Stimulated activated CD4-positive, alpha-beta T cell treated with anti-CD3 and anti-CD28 coated beads, TNF-alpha, amount 100 ng/mL, for 48 hours (primary cell): ENCODE data around the gene SLC5A10.

Experiments
- DNase-seq, 3 donors: peaks; one replicate each; pipeline ENCODE4 v3.0.0-alpha.2; 2020; ENCODE audit warnings: low read depth in 3 of 3

SLC5A10 gene

GRCh38 chr17:18964550-18964949, 12.6 kb downstream of the SLC5A10 start:
- DNase-seq = no peak

- no peak for DNase-seq
Measured at GRCh38 chr17:18965530-18966236, 13.7 kb downstream of the SLC5A10 start.

GRCh38 chr17:18966831-18967624, 15.1 kb downstream of the SLC5A10 start:
- no peak for DNase-seq

- DNase-seq = no peak
Measured at GRCh38 chr17:18967916-18968315, 16.0 kb downstream of the SLC5A10 start.

- no peak for DNase-seq
Measured at GRCh38 chr17:18968345-18968744, 16.4 kb downstream of the SLC5A10 start.

DNA sequence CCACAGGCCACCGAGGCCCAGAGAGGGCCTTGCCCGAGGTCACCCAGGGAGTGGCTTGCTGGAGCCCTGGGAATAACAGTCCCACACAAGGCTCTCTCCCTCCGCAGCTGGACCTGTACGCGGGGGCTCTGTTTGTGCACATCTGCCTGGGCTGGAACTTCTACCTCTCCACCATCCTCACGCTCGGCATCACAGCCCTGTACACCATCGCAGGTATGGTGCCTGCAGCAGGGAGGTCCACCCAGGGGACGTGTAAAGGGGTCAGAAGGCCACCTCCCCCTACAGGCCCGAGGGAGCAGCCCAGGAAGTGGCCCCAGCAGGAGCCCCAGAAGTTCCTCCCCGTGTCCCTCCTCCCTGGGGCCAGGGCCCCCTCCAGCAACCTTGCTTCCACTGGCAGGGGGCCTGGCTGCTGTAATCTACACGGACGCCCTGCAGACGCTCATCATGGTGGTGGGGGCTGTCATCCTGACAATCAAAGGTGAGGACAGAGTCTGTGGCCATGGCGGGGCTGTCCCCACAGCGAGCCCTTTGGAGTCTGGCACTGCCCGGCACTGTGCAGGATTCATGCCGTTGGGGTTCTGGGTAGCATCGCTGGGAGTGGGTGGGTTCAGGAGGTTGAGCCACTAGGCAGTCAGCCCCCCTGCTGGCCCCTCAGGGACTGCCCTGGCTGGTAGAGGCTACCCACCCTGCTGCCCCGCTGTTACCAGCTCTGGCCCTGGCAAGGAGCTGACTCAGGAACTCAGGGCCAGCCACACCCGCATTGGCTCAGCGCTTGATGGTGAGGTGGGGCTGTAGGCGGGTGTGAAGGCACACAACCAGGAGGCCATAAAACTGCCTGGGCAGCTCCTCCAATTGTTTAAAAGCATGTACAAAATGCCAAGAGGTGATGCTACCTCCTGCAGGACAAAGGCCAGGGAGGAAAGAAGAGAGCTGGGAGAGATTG, 17.3 kb downstream of the SLC5A10 start:
- DNase-seq = no peak

- DNase-seq = no peak
Measured at GRCh38 chr17:18970582-18971480, 18.9 kb downstream of the SLC5A10 start.

DNA sequence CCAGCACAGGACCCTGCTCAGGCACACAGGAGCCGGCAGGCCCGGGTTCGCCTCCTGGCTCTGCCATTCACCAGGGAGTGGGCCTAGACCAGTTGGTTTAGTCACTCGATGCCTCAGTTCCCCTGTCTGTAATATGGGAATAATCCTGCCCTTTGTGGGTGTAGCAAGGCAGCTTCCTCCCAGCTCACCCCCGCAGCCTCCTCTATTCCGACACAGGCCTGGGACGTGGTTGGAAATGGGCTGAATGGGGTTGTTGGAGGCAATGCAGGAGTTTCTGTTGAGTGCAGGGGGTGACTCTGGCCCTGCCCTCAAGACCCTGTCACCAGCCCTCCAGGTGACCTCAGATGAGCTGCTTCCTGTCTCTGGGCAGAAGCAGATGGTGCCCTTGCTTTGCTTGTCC, 19.8 kb downstream of the SLC5A10 start:
- DNase-seq = no peak

GRCh38 chr17:18974407-18975149, 22.6 kb downstream of the SLC5A10 start:
- peak; percentile 20 to 41 (median 34) for DNase-seq

GRCh38 chr17:18975597-18975996, 23.6 kb downstream of the SLC5A10 start:
- DNase-seq = no peak

DNA sequence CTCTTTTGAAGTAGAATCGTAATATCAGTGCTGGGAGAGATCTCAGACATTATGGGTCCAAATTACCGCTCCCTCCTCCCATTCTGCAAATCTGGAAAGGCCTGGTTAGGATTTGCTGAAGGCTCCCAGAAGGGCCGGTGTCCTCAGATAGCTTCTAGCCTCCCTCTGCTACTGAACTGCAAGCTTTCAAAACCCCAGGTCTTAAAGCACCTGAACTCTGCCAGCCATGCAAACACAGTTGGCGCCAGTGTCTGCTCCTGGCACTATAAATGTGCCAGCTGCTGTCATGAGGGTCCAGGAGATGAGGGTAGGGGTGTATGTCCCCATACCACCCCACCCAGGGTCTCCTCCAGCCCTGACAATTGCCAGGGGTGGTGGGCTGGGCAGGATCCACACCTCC, 24.2 kb downstream of the SLC5A10 start:
- no peak for DNase-seq

DNA sequence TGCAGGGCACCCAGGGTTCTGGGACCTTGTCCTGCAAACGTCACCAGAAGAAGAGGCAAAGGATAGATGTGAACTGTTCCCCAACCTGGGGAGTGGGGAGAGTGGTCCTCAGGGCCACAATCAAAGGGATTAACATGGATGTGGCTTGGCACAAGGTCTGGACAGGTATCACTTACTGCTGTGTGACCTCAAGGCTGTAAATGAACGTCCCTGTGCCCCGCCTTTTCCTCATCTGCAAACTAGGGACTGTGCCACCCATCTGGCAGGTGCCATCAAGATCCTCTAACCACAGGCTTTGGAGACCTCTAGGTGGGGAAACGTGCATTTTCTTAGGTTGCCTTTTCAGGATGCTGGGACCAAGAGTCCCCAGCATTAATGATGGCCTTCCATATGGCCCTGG, 25.1 kb downstream of the SLC5A10 start:
- DNase-seq = no peak

GRCh38 chr17:18977646-18978045, 25.7 kb downstream of the SLC5A10 start:
- no peak for DNase-seq

DNA sequence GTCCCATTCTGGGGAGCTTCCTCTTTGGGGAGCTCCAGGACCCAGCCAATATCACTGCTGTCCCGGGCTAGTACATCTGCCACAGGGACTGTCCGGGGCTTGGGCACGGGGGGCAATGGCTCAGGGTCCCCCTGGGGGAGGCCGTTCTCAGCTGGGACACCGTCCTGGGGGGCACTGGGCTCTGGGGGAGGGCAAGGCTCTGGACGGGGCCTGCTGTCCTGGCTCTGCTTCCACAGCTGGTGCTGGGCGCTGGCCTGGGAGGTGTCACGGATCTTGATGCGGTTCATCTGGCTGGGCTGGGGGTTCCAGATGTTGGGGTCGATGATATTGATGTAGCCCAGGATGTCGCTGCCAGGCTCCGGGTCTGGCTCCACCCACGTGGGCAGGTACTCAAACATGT, 26.1 kb downstream of the SLC5A10 start:
- no peak for DNase-seq

GRCh38 chr17:18978655-18979054, 26.7 kb downstream of the SLC5A10 start:
- DNase-seq = no peak

DNA sequence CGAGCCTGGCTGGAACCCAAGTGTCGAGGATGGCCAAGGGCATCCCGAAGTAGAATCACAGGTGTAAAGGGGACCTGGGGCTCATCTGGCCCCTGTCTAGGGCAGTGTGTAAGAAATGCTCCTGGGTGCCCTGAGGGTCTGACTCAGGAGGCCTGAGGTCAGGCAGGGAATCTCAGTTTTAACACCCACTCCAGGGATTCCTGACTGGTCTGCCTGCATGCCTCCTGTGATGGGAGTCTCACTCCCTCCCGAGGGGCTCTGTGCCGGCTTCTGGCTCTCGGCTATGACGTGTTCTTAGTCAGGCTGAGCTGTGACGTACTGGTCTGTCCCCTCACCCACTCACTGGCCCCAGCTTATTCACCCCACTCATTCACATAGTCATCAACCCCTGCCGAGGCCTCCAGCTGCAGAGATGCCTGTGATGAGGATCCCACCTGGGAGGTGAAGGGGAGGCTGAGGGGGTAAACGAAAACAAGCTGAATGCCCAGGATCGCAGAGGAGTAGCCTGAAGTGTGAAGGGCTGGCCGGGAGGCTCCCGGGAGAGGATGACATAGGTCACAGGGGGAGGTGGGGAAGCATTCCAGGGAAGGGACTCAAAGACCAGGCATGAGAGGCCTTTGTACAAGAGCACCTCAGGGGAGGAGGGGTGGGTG, 28.8 kb downstream of the SLC5A10 start:
- no peak for DNase-seq

GRCh38 chr17:18981335-18981641, 29.3 kb downstream of the SLC5A10 start:
- no peak for DNase-seq

GRCh38 chr17:18981642-18982424, 29.9 kb downstream of the SLC5A10 start:
- no peak for DNase-seq
